KG1 (cell line): ENCODE data around the gene EP300.
A peak's percentile ranks its signal among the peaks of the same experiment; 100 is the strongest.
"Not testable (repeated sequence)": the region's sequence is repeated elsewhere in the genome, so short reads cannot be mapped to it uniquely, and the experiment has no call there.

Experiments
- DNase-seq: peaks from one replicate; lab custom pipeline; 2025; lab: John Stamatoyannopoulos, UW

The EP300 gene

GRCh38 chr22:41092023-41092817 lies at the start of gene EP300:
Gene EP300, plus strand, starts transcription at chr22:41092592. Its CDS starts 413 bp downstream, at chr22:41093005.
- DNase-seq, result peak; percentile 59

GRCh38 chr22:41043722-41044121 lies 48.7 kb upstream of the EP300 start:
- DNase-seq, result no peak

DNA sequence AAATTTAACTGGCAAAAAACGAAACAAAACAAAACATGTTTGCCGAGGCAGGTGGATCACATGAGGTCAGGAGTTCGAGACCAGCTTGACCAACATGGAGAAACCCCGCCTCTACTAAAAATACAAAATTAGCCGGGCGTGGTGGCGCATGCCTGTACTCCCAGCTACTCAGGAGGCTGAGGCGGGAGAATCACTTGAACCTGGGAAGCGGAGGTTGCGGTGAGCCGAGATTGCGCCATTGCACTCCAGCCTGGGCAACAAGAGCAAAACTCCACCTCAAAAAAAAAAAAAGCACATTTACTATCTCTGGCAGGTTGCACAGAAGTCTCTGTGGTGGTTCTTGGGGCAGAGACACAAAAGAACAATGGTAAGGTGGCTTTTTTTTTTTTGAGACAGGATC lies 46.8 kb upstream of the EP300 start:
- not testable (repeated sequence) for DNase-seq

- DNase-seq, result no peak
These were observed 44.6 kb upstream of the EP300 start for GRCh38 chr22:41047801-41048211.

DNA sequence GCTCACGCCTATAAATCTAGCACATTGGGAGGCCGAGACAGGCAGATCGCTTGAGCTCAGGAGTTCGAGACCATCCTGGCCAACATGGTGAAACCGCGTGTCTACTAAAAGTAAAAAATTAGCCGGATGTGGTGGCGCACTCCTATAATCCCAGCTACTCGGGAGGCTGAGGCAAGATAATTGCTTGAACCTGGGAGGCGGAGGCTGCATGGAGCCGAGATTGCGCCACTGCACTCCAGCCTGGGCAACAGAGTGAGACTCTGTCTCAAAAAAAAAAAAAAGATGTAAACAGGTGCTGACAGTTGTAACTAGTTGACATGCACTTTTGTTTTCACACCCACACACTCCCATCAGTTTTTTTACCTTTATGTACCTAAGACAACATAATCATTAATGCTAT lies 44.0 kb upstream of the EP300 start:
- not testable (repeated sequence) for DNase-seq

- DNase-seq, result no peak
These were observed 43.3 kb upstream of the EP300 start for GRCh38 chr22:41048791-41049717.

DNA sequence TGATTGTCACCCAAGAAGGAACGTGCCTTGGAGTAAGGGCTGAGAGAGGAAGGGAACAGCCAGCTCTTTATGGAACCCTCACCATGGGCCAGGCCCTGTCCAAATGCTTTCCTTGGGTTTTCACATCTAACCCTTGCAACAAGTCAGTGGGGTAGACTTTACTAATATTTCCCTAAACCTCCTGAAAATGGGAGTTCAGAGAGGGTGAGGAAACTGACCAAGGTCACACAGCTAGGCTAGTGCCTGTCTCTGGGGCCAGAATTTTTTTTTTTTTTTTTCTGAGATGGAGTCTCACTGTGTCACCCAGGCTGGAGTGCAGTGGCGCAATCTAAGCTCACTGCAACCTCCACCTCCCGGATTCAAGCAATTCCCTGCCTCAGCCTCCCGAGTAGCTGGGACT lies 42.6 kb upstream of the EP300 start:
- DNase-seq, result not testable (repeated sequence)

DNA sequence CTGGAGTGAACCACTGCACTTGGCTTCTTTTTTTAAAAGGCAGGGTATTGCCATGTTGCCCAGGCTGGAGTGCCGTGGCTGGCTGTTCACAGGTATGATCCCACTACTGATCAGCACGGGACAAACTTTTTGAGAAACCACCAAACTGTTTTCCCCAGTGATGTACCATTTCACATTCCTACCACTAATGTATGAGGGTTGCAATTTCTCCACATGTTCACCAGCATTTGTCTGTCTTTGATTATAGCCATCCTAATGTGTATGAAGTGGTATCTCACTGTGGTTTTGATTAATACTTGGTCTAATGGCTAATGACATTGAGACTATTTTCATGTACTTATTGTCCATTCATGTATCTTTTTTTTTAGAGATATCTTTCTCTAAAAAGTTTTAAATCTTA lies 41.5 kb upstream of the EP300 start:
- DNase-seq, result no peak

- DNase-seq, result no peak
These were observed 39.5 kb upstream of the EP300 start for GRCh38 chr22:41052661-41053490.

GRCh38 chr22:41057076-41057475 lies 35.3 kb upstream of the EP300 start:
- no peak for DNase-seq

GRCh38 chr22:41062146-41062545 lies 30.2 kb upstream of the EP300 start:
- no peak for DNase-seq

DNA sequence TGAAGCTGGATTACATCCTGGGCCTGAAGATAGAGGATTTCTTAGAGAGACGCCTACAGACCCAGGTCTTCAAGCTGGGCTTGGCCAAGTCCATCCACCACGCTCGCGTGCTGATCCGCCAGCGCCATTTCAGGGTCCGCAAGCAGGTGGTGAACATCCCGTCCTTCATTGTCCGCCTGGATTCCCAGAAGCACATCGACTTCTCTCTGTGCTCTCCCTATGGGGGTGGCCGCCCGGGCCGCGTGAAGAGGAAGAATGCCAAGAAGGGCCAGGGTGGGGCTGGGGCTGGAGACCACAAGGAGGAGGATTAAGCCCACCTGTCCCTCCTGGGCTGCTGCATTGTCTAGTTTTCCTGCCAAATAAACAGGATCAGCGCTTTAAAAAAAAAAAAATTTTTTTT lies 28.1 kb upstream of the EP300 start:
- not testable (repeated sequence) for DNase-seq

DNA sequence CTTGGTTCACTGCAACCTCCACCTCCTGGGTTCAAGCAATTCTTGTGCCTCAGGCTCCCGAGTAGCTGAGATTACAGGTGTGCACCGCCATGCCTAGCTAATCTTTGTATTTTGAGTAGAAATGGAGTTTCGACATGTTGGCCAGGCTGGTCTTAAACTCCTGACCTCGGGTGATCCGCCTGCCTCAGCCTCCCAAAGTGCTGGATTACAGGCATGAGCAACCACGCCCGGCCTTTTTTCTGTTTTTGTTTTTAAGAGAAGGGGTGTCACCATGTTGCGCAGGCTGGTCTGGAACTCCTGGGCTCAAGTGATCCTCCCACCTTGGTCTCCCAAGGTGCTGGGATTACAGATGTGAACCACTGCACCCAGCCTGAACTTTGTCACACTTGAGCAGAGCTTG lies 26.1 kb upstream of the EP300 start:
- DNase-seq, result not testable (repeated sequence)

- not testable (repeated sequence) for DNase-seq
These were observed 24.4 kb upstream of the EP300 start for GRCh38 chr22:41067968-41068367.

DNA sequence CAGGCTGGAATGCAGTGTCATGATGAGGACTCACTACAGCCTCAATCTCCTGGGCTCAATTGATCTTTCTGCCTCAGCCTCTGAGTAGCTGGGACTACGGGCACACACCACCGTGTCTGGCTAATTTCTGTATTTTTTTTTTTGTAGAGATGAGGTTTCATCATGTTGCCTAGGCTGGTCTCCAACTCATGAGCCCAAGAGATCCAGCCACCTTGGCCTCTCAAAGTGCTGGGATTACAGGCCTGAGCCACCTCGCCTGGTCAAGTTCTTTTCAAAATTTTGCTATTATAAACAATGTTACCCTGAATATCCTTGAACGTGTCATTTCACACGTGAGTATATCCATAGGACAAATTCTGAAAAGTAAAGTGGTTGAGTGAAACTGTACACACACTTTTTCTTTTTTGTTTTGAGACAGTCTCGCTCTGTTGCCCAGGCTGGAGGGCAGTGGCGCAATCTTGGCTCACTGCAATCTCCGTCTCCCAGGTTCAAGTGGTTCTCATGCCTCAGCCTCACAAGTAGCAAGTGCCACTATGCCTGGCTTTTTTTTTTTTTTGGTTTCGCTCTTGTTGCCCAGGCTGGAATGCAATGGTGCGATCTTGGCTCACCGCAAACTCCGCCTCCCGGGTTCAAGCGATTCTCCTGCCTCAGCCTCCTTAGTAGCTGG lies 21.6 kb upstream of the EP300 start:
- no peak for DNase-seq

DNA sequence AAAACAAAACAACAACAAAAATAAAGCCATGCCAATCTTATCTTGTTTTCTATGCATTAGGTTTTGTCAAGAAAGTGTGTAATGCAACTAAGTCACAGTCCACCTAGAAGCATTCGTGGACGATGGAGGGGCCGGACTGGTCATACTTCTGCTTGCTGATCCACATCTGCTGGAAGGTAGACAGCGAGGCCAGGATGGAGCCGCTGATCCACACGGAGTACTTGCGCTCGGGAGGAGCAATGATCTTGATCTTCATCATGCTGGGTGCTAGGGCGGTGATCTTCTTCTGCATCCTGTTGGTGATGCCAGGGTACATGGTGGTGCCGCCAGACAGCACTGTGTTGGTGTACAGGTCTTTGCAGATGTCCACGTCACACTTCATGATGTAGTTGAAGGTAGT lies 18.3 kb upstream of the EP300 start:
- DNase-seq, result no peak

GRCh38 chr22:41074466-41074865 lies 17.9 kb upstream of the EP300 start:
- no peak for DNase-seq

DNA sequence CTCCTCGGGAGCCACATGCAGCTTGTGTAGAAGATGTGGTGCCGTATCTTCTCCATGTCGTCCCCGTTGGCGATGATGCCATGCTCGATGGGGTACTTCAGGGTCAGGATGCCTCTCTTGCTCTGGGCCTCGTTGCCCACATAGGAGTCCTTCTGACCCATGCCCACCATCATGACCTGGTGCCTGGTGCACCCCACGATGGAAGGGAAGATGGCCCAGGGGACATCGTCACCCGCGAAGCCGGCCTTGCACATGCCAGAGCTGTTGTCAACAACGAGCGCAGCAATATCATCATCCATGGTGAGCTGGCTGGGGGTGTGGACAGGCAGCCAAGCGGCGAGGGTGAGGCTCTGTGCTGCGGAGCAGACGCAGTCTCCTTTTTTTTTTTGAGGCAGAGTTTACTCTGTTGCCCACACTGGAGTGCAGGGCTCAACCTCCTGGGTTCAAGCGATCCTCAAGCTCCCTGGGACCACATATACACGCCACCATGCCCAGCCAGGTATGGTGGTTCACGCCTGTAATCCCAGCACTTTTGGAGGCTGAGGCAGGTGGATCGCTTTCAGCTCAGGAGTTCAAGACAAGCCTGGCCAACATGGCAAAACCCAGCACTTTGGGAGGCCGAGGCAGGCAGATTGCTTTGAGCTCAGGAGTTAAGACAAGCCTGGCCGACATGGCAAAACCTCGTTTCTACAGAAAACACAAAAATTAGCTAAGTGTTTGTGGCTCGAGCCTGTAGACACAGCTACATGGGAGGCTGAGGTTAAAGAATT lies 17.3 kb upstream of the EP300 start:
- DNase-seq, result no peak

GRCh38 chr22:41075946-41076345 lies 16.4 kb upstream of the EP300 start:
- DNase-seq, result no peak

- no peak for DNase-seq
These were observed 15.5 kb upstream of the EP300 start for GRCh38 chr22:41076857-41077256.

DNA sequence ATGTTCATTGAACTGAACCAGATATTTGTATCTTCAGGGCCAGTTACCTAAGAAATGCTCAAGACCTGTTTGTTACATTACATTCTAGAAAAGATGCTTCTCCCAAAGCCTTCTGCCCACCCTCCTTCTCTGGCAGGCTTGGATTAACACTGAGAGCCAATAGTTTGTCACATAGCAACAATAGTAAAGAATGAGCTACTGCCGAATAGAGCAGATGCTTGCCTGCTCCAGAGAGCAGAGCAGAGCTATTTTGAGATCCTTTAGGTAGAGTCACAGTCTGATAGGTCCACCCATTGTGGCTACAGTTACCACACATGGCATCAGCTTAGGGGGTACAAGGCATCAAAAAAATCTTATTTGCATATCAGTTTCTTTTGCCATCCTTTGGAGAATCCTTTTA lies 13.5 kb upstream of the EP300 start:
- no peak for DNase-seq
